NB4 (cell line): Measurements from ENCODE around the gene CCBE1.

ENCODE experiments used
- CTCF ChIP-seq: IDR thresholded peaks from one replicate; pipeline ENCODE4 v1.5.1; 2012; ENCODE audit warnings: low read depth, low read length
- MYC ChIP-seq: IDR thresholded peaks from 2 replicates; pipeline ENCODE4 v1.6.1; 2011; ENCODE audit warnings: low read depth, low read length
- POLR2A ChIP-seq: IDR thresholded peaks from 2 replicates; pipeline ENCODE4 v1.6.1; 2011; ENCODE audit warnings: mild to moderate bottlenecking; ENCODE audit not compliant: insufficient read length; ENCODE audit errors: extremely low read depth

DNA sequence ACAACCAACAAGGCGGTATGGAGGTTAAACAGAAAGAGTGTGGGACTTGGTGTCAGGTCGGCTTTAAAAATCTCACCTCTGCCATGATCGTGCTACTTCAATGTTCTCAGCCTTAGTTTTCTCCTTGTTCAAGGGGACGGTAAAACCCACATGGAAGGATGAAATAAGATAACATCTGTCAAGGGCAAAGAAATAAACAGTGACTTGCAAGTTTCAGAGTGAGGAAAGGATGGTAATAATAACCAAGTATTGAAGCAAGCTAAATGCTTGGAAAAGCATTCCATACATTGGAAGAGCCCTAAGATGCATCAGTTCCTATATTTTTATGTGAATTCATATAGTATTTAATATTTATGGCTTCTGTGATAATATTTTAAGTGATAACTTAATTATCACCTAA, 308.4 kb downstream of the CCBE1 start:
- no peak for TF ChIP-seq POLR2A
- no peak for TF ChIP-seq CTCF
- no peak for TF ChIP-seq MYC
